Measurements from ENCODE around the gene KIF22.

KIF22 gene

GRCh38 chr16:29794231-29794710 is 3.7 kb downstream of the KIF22 start:
- no CpG with 5 or more reads among the region's 3 CpGs for WGBS (ENCODE audit: extremely low coverage, insufficient coverage, insufficient read length)

DNA sequence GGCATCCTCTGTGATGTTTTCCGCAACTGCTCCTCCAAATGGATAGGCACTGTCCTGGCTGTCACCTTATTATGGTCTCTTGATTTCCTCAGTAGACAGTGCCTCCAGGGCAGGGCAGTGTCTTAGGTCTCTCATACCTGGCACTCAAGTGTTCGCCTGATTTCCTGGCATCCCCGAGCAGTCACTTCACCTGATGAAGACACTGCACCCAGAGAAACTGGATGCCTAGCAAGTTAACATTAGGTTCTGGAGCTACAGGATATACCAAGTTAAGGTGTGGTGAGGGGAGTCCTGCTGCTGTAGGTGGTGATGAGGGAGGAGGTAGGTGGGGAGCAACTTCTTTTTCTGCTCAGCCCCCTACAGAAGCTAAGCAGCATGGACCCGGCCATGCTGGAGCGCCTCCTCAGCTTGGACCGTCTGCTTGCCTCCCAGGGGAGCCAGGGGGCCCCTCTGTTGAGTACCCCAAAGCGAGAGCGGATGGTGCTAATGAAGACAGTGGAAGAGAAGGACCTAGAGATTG is 11.9 kb downstream of the KIF22 start:
- Histone ChIP-seq H3K27me3 (ENCODE audit: insufficient read depth, low read length) (no peaks in the 10 kb centered on the region), H3K79me2 (ENCODE audit: control insufficient read depth, insufficient read depth, low read length, poor library complexity) (peaks cover 8% of the 10 kb centered on the region), H2BK12ac (ENCODE audit: low read length) (no peak overlapping the region), H3K4me2 (ENCODE audit: low read length) (no peak overlapping the region), H3K9me3 (ENCODE audit: insufficient read depth, low read depth, low read length) (peaks cover 1% of the 10 kb centered on the region), H3K9ac (ENCODE audit: low read length) (no peak overlapping the region), H3K4me1 (ENCODE audit: control insufficient read depth in 1 of 2, insufficient read depth in 2 of 2, low read length in 2 of 2) (peaks cover 6 to 7% of the 10 kb centered on the region in 2 experiments), H2AK5ac (ENCODE audit: low read length) (no peak overlapping the region), H3K14ac (ENCODE audit: low read length) (no peak overlapping the region), H3K27ac (ENCODE audit: low read depth, low read length) (no peak overlapping the region), H3K18ac (ENCODE audit: low read length) (no peak overlapping the region), H4K91ac (ENCODE audit: low read depth, low read length) (no peak overlapping the region), H2BK120ac (ENCODE audit: insufficient read depth, low read length, poor library complexity) (no peak overlapping the region), H3K4ac (ENCODE audit: low read depth, low read length) (no peak overlapping the region), H2AFZ (ENCODE audit: insufficient read depth, low read length, poor library complexity) (no peak overlapping the region), H3K79me1 (ENCODE audit: low read length) (peaks cover 14% of the 10 kb centered on the region), H3K36me3 (ENCODE audit: control insufficient read depth in 1 of 2, insufficient read depth in 2 of 2, low read length in 2 of 2) (peaks cover 51 to 57% of the 10 kb centered on the region in 2 experiments), H4K12ac (ENCODE audit: low read depth, low read length) (no peak overlapping the region), H3K4me3 (ENCODE audit: low read depth, low read length) (no peak overlapping the region), H3K23ac (ENCODE audit: low read length) (no peak overlapping the region), H2BK5ac (ENCODE audit: low read depth, low read length, poor library complexity) (no peak overlapping the region), H4K8ac (ENCODE audit: low read depth, low read length) (no peak overlapping the region)
- DNase-seq = no peak
- WGBS (ENCODE audit: extremely low coverage, insufficient coverage, insufficient read length) = no CpG with 5 or more reads among the region's 8 CpGs

More at GRCh38 chr16:29794231-29794710, 3.7 kb downstream of the KIF22 start:
- no peak overlapping the region for H3K14ac ChIP-seq (ENCODE audit: low read length)
- no peak overlapping the region for H2BK120ac ChIP-seq (ENCODE audit: insufficient read depth, low read length, poor library complexity)
- no peak overlapping the region for H2AK5ac ChIP-seq (ENCODE audit: low read length)
- H3K79me1 ChIP-seq (ENCODE audit: low read length) = peaks cover 11% of the 10 kb centered on the region
- peaks cover 11 to 16% of the 10 kb centered on the region in 2 experiments for H3K4me1 ChIP-seq (ENCODE audit: control insufficient read depth in 1 of 2, insufficient read depth in 2 of 2, low read length in 2 of 2)
- no peak overlapping the region for H2BK12ac ChIP-seq (ENCODE audit: low read length)
- H4K91ac ChIP-seq (ENCODE audit: low read depth, low read length) = no peak overlapping the region
- DNase-seq = no peak
- no peak overlapping the region for H3K18ac ChIP-seq (ENCODE audit: low read length)
- H3K4me3 ChIP-seq (ENCODE audit: low read depth, low read length) = no peak overlapping the region
- peaks cover 26% of the 10 kb centered on the region for H3K79me2 ChIP-seq (ENCODE audit: control insufficient read depth, insufficient read depth, low read length, poor library complexity)
- no peak overlapping the region for H3K4me2 ChIP-seq (ENCODE audit: low read length)
- no peak overlapping the region for H3K27ac ChIP-seq (ENCODE audit: low read depth, low read length)
- no peak overlapping the region for H3K23ac ChIP-seq (ENCODE audit: low read length)
- no peak overlapping the region for H2AFZ ChIP-seq (ENCODE audit: insufficient read depth, low read length, poor library complexity)
- no peak overlapping the region for H2BK5ac ChIP-seq (ENCODE audit: low read depth, low read length, poor library complexity)
- no peak overlapping the region for H4K12ac ChIP-seq (ENCODE audit: low read depth, low read length)
- H3K36me3 ChIP-seq (ENCODE audit: control insufficient read depth in 1 of 2, insufficient read depth in 2 of 2, low read length in 2 of 2) = peaks cover 20 to 35% of the 10 kb centered on the region in 2 experiments
- no peak overlapping the region for H4K8ac ChIP-seq (ENCODE audit: low read depth, low read length)
- H3K9ac ChIP-seq (ENCODE audit: low read length) = no peak overlapping the region
- no peaks in the 10 kb centered on the region for H3K27me3 ChIP-seq (ENCODE audit: insufficient read depth, low read length)
- no peaks in the 10 kb centered on the region for H3K9me3 ChIP-seq (ENCODE audit: insufficient read depth, low read depth, low read length)
- peak overlapping the region; percentile 43 for H3K4ac ChIP-seq (ENCODE audit: low read depth, low read length)

- Histone ChIP-seq H3K79me2 (ENCODE audit: control insufficient read depth, insufficient read depth, low read length, poor library complexity) (peaks cover 20% of the 10 kb centered on the region), H3K4me3 (ENCODE audit: low read depth, low read length) (no peak overlapping the region)
- DNase-seq = no peak
Measured at GRCh38 chr16:29804020-29804419, 13.5 kb downstream of the KIF22 start.

DNA sequence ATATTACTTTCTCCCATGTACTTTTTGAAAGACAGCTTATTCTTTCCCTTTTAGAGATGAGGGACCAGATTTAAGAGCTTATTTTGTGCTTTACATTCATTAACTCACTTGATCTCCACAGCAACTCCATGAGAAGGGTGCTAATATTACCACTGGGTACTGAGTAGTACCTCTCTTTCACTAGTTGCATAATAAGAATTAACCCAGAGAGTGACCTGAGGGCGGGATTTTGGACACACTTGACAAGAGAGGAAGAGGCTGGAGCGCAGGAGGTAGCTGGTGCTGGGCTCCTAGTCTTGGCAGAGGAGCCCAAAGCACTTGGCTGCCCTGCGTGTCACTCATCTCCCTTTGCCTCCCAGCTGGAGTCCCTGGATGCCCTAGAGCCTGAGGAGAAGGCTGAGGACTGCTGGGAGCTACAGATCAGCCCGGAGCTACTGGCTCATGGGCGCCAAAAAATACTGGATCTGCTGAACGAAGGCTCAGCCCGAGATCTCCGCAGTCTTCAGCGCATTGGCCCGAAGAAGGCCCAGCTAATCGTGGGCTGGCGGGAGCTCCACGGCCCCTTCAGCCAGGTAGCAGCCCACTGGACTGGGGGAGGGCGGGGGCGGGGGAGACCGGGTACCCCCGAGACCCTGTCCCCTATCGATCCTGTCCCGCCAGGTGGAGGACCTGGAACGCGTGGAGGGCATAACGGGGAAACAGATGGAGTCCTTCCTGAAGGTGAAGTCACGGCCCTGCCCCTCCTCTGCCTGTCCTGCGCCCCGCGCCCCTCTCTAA is 14.1 kb downstream of the KIF22 start:
- Histone ChIP-seq H3K14ac (ENCODE audit: low read length) (peak overlapping the region; percentile 75), H3K4ac (ENCODE audit: low read depth, low read length) (peak overlapping the region; percentile 97), H2BK12ac (ENCODE audit: low read length) (peak overlapping the region; percentile 27), H3K4me2 (ENCODE audit: low read length) (peak overlapping the region; percentile 77), H3K18ac (ENCODE audit: low read length) (peak overlapping the region; percentile 50), H3K4me3 (ENCODE audit: low read depth, low read length) (peak overlapping the region; percentile 71), H4K8ac (ENCODE audit: low read depth, low read length) (peak overlapping the region; percentile 89), H3K9ac (ENCODE audit: low read length) (peak overlapping the region; percentile 85), H2AFZ (ENCODE audit: insufficient read depth, low read length, poor library complexity) (peak overlapping the region; percentile 77), H3K27ac (ENCODE audit: low read depth, low read length) (peak overlapping the region; percentile 86), H3K9me3 (ENCODE audit: insufficient read depth, low read depth, low read length) (peaks cover 4% of the 10 kb centered on the region), H3K23ac (ENCODE audit: low read length) (no peak overlapping the region), H3K79me1 (ENCODE audit: low read length) (peaks cover 18% of the 10 kb centered on the region), H4K91ac (ENCODE audit: low read depth, low read length) (peak overlapping the region; percentile 89), H2BK5ac (ENCODE audit: low read depth, low read length, poor library complexity) (peak overlapping the region; percentile 32), H3K27me3 (ENCODE audit: insufficient read depth, low read length) (no peaks in the 10 kb centered on the region), H2BK120ac (ENCODE audit: insufficient read depth, low read length, poor library complexity) (peak overlapping the region; percentile 27), H3K79me2 (ENCODE audit: control insufficient read depth, insufficient read depth, low read length, poor library complexity) (peaks cover 22% of the 10 kb centered on the region), H3K36me3 (ENCODE audit: control insufficient read depth in 1 of 2, insufficient read depth in 2 of 2, low read length in 2 of 2) (peaks cover 50 to 51% of the 10 kb centered on the region in 2 experiments), H3K4me1 (ENCODE audit: control insufficient read depth in 1 of 2, insufficient read depth in 2 of 2, low read length in 2 of 2) (peaks cover 12 to 19% of the 10 kb centered on the region in 2 experiments), H4K12ac (ENCODE audit: low read depth, low read length) (peak overlapping the region; percentile 72), H2AK5ac (ENCODE audit: low read length) (peak overlapping the region; percentile 69)
- DNase-seq = peak in 1 of 2 donors; percentile 41
- WGBS (ENCODE audit: extremely low coverage, insufficient coverage, insufficient read length) = no CpG with 5 or more reads among the region's 26 CpGs

More at GRCh38 chr16:29804020-29804419, 13.5 kb downstream of the KIF22 start:
- H3K4me2 ChIP-seq (ENCODE audit: low read length) = no peak overlapping the region
- no peaks in the 10 kb centered on the region for H3K27me3 ChIP-seq (ENCODE audit: insufficient read depth, low read length)
- H3K9ac ChIP-seq (ENCODE audit: low read length) = no peak overlapping the region
- H3K4ac ChIP-seq (ENCODE audit: low read depth, low read length) = no peak overlapping the region
- H3K23ac ChIP-seq (ENCODE audit: low read length) = no peak overlapping the region
- no peak overlapping the region for H3K27ac ChIP-seq (ENCODE audit: low read depth, low read length)
- WGBS (ENCODE audit: extremely low coverage, insufficient coverage, insufficient read length) = no CpG with 5 or more reads among the region's 8 CpGs
- H2AK5ac ChIP-seq (ENCODE audit: low read length) = no peak overlapping the region
- H3K18ac ChIP-seq (ENCODE audit: low read length) = no peak overlapping the region
- peaks cover 51 to 52% of the 10 kb centered on the region in 2 experiments for H3K36me3 ChIP-seq (ENCODE audit: control insufficient read depth in 1 of 2, insufficient read depth in 2 of 2, low read length in 2 of 2)
- H2BK5ac ChIP-seq (ENCODE audit: low read depth, low read length, poor library complexity) = no peak overlapping the region
- H2BK12ac ChIP-seq (ENCODE audit: low read length) = no peak overlapping the region
- peaks cover 2% of the 10 kb centered on the region for H3K9me3 ChIP-seq (ENCODE audit: insufficient read depth, low read depth, low read length)
- no peak overlapping the region for H4K91ac ChIP-seq (ENCODE audit: low read depth, low read length)
- no peak overlapping the region for H4K8ac ChIP-seq (ENCODE audit: low read depth, low read length)
- H2AFZ ChIP-seq (ENCODE audit: insufficient read depth, low read length, poor library complexity) = no peak overlapping the region
- H3K79me1 ChIP-seq (ENCODE audit: low read length) = peaks cover 18% of the 10 kb centered on the region
- no peak overlapping the region for H3K14ac ChIP-seq (ENCODE audit: low read length)
- no peak overlapping the region for H2BK120ac ChIP-seq (ENCODE audit: insufficient read depth, low read length, poor library complexity)
- peaks cover 10 to 13% of the 10 kb centered on the region in 2 experiments for H3K4me1 ChIP-seq (ENCODE audit: control insufficient read depth in 1 of 2, insufficient read depth in 2 of 2, low read length in 2 of 2)
- no peak overlapping the region for H4K12ac ChIP-seq (ENCODE audit: low read depth, low read length)

Data from trophoblast cell (in vitro differentiated cells and primary cell).